Stimulated activated naive CD8-positive, alpha-beta T cell treated with anti-CD3 and anti-CD28 coated beads, Interleukin-15, Interleukin-2, amounts not matched to agents 100 U/mL and 50 U/mL, for 24 hours (primary cell): ENCODE measurements around the gene MADD.
"Not testable (repeated sequence)": the region's sequence is repeated elsewhere in the genome, so short reads cannot be mapped to it uniquely, and the experiment has no call there.

Source experiments
- ATAC-seq: fragments of 150-1000 bp; cut with Tn5 transposase; one replicate; pipeline ENCODE4 v1.10.0; 2021
- DNase-seq: peaks from one replicate; pipeline ENCODE4 v3.0.0; 2021

The MADD gene

GRCh38 chr11:47325271-47326041, 55.5 kb downstream of the MADD start:
- ATAC-seq (no peak), DNase-seq (no peak)

- DNase-seq (no peak), ATAC-seq (no peak)
Measured at GRCh38 chr11:47326198-47326597, 56.3 kb downstream of the MADD start.

GRCh38 chr11:47327025-47327424, 57.1 kb downstream of the MADD start:
- DNase-seq (no peak), ATAC-seq (no peak)

- no peak for DNase-seq
Measured at GRCh38 chr11:47327949-47328348, 58.0 kb downstream of the MADD start.

GRCh38 chr11:47328449-47329390, 58.8 kb downstream of the MADD start:
- ATAC-seq (no peak), DNase-seq (no peak)

More at GRCh38 chr11:47327949-47328348, 58.0 kb downstream of the MADD start:
- ATAC-seq: no peak

- ATAC-seq (no peak), DNase-seq (no peak)
Measured at GRCh38 chr11:47329431-47329986, 59.6 kb downstream of the MADD start.

- DNase-seq (no peak), ATAC-seq (no peak)
Measured at GRCh38 chr11:47329987-47330931, 60.3 kb downstream of the MADD start.

GRCh38 chr11:47331454-47332302, 61.7 kb downstream of the MADD start:
- ATAC-seq: no peak
- no peak for DNase-seq

- ATAC-seq: no peak
- no peak for DNase-seq
Measured at GRCh38 chr11:47332303-47332711, 62.4 kb downstream of the MADD start.

- no peak for DNase-seq
- no peak for ATAC-seq
Measured at GRCh38 chr11:47332791-47333525, 63.0 kb downstream of the MADD start.

- DNase-seq (no peak), ATAC-seq (no peak)
Measured at GRCh38 chr11:47333526-47333845, 63.6 kb downstream of the MADD start.

GRCh38 chr11:47333886-47334443, 64.0 kb downstream of the MADD start:
- no peak for DNase-seq
- ATAC-seq: no peak

GRCh38 chr11:47334699-47335411, 64.9 kb downstream of the MADD start:
- ATAC-seq, DNase-seq: not testable (repeated sequence)

- no peak for DNase-seq
- ATAC-seq: no peak
Measured at GRCh38 chr11:47335733-47336132, 65.8 kb downstream of the MADD start.

GRCh38 chr11:47336595-47336994, 66.7 kb downstream of the MADD start:
- no peak for ATAC-seq
- no peak for DNase-seq

GRCh38 chr11:47337229-47337924, 67.4 kb downstream of the MADD start:
- DNase-seq (no peak), ATAC-seq (no peak)

- ATAC-seq (no peak), DNase-seq (no peak)
Measured at GRCh38 chr11:47338396-47339241, 68.7 kb downstream of the MADD start.

- no peak for ATAC-seq
- no peak for DNase-seq
Measured at GRCh38 chr11:47340010-47340409, 70.1 kb downstream of the MADD start.
